ENCODE results near the gene MTREX.
"Not testable (repeated sequence)": the region's sequence is repeated elsewhere in the genome, so short reads cannot be mapped to it uniquely, and the experiment has no call there.

Gene MTREX

GRCh38 chr5:55316289-55316688 is 8.5 kb downstream of the MTREX start:
- Histone ChIP-seq H3F3A (ENCODE audit: control insufficient read depth, insufficient read depth) (0 out of 2 replicates have a peak, but pooled peaks cover 10% of the 10 kb centered on the region), H4K20me1 (ENCODE audit: control insufficient read depth, insufficient read depth, low read depth, low read length) (peaks cover 10% of the 10 kb centered on the region; the same call in 1 of the 2 replicates), H3K4me3 (ENCODE audit: low read length) (no peak overlapping the region), H3K4me2 (ENCODE audit: low read length) (no peak overlapping the region), H3K9me3 (ENCODE audit: control insufficient read depth, insufficient read depth, low read length) (peaks cover 3% of the 10 kb centered on the region; the same call in 1 of the 2 replicates), H3K79me2 (ENCODE audit: control insufficient read depth, low read length) (peaks cover 99% of the 10 kb centered on the region), H3K9me2 (replicated peaks; ENCODE audit: control insufficient read depth, low read length) (no peaks in the 10 kb centered on the region), H3K27me3 (ENCODE audit: control insufficient read depth, low read length) (no peaks in the 10 kb centered on the region), H3K36me3 (ENCODE audit: control insufficient read depth, low read length) (peaks cover 52% of the 10 kb centered on the region), H3K4me1 (ENCODE audit: control insufficient read depth, low read length) (peaks cover 19% of the 10 kb centered on the region), H3K27ac (ENCODE audit: low read depth, low read length) (no peak overlapping the region)
- TF ChIP-seq EZH2phosphoT487 (IDR thresholded peaks at IDR 0.05; ENCODE audit: borderline replicate concordance, low read length) (no peak), CTCF (IDR thresholded peaks at IDR 0.05; ENCODE audit: low read depth, low read length, poor library complexity, severe bottlenecking) (no peak)

GRCh38 chr5:55316837-55317236 is 9.0 kb downstream of the MTREX start:
- Histone ChIP-seq H3K27ac (ENCODE audit: low read depth, low read length) (no peak overlapping the region), H4K20me1 (ENCODE audit: control insufficient read depth, insufficient read depth, low read depth, low read length) (peaks cover 10% of the 10 kb centered on the region; the same call in 1 of the 2 replicates), H3F3A (ENCODE audit: control insufficient read depth, insufficient read depth) (peaks cover 11% of the 10 kb centered on the region), H3K36me3 (ENCODE audit: control insufficient read depth, low read length) (peaks cover 50% of the 10 kb centered on the region), H3K9me3 (ENCODE audit: control insufficient read depth, insufficient read depth, low read length) (peaks cover 3% of the 10 kb centered on the region; the same call in 1 of the 2 replicates), H3K4me2 (ENCODE audit: low read length) (no peak overlapping the region), H3K79me2 (ENCODE audit: control insufficient read depth, low read length) (peaks cover 99% of the 10 kb centered on the region), H3K4me3 (ENCODE audit: low read length) (no peak overlapping the region), H3K27me3 (ENCODE audit: control insufficient read depth, low read length) (no peaks in the 10 kb centered on the region), H3K9me2 (replicated peaks; ENCODE audit: control insufficient read depth, low read length) (no peaks in the 10 kb centered on the region), H3K4me1 (ENCODE audit: control insufficient read depth, low read length) (peaks cover 17% of the 10 kb centered on the region)
- no peak for TF ChIP-seq CTCF (IDR thresholded peaks at IDR 0.05; ENCODE audit: low read depth, low read length, poor library complexity, severe bottlenecking)
- TF ChIP-seq EZH2phosphoT487 (IDR thresholded peaks at IDR 0.05; ENCODE audit: borderline replicate concordance, low read length), result no peak

GRCh38 chr5:55318237-55318636 is 10.4 kb downstream of the MTREX start:
- Histone ChIP-seq H3K4me1 (ENCODE audit: control insufficient read depth, low read length) (peaks cover 17% of the 10 kb centered on the region), H4K20me1 (ENCODE audit: control insufficient read depth, insufficient read depth, low read depth, low read length) (peaks cover 10% of the 10 kb centered on the region; the same call in 1 of the 2 replicates), H3K36me3 (ENCODE audit: control insufficient read depth, low read length) (peaks cover 46% of the 10 kb centered on the region), H3F3A (ENCODE audit: control insufficient read depth, insufficient read depth) (peaks cover 23% of the 10 kb centered on the region), H3K79me2 (ENCODE audit: control insufficient read depth, low read length) (peaks cover 99% of the 10 kb centered on the region)
- H3K9me2 ChIP-seq (replicated peaks; ENCODE audit: control insufficient read depth, low read length); H3K4me3 ChIP-seq (ENCODE audit: low read length); H3K9me3 ChIP-seq (ENCODE audit: control insufficient read depth, insufficient read depth, low read length); H3K27ac ChIP-seq (ENCODE audit: low read depth, low read length); H3K4me2 ChIP-seq (ENCODE audit: low read length); H3K27me3 ChIP-seq (ENCODE audit: control insufficient read depth, low read length): not testable (repeated sequence)

GRCh38 chr5:55319491-55319890 is 11.7 kb downstream of the MTREX start:
- Histone ChIP-seq H3K79me2 (ENCODE audit: control insufficient read depth, low read length) (peaks cover 96% of the 10 kb centered on the region), H3K9me3 (ENCODE audit: control insufficient read depth, insufficient read depth, low read length) (peaks cover 3% of the 10 kb centered on the region; the same call in 1 of the 2 replicates), H4K20me1 (ENCODE audit: control insufficient read depth, insufficient read depth, low read depth, low read length) (peaks cover 10% of the 10 kb centered on the region; the same call in 1 of the 2 replicates), H3K27me3 (ENCODE audit: control insufficient read depth, low read length) (no peaks in the 10 kb centered on the region), H3K36me3 (ENCODE audit: control insufficient read depth, low read length) (peaks cover 46% of the 10 kb centered on the region), H3F3A (ENCODE audit: control insufficient read depth, insufficient read depth) (peaks cover 28% of the 10 kb centered on the region), H3K4me3 (ENCODE audit: low read length) (no peak overlapping the region), H3K9me2 (replicated peaks; ENCODE audit: control insufficient read depth, low read length) (no peaks in the 10 kb centered on the region), H3K27ac (ENCODE audit: low read depth, low read length) (no peak overlapping the region), H3K4me2 (ENCODE audit: low read length) (no peak overlapping the region), H3K4me1 (ENCODE audit: control insufficient read depth, low read length) (peaks cover 11% of the 10 kb centered on the region)
- no peak for TF ChIP-seq EZH2phosphoT487 (IDR thresholded peaks at IDR 0.05; ENCODE audit: borderline replicate concordance, low read length)
- no peak for TF ChIP-seq CTCF (IDR thresholded peaks at IDR 0.05; ENCODE audit: low read depth, low read length, poor library complexity, severe bottlenecking)
